SW480 (cell line): ENCODE data around the gene CD33.
"Not testable (repeated sequence)": the region's sequence is repeated elsewhere in the genome, so short reads cannot be mapped to it uniquely, and the experiment has no call there.

ENCODE experiments used
- DNase-seq: peaks from one replicate; pipeline ENCODE4 v3.0.0-alpha.2; 2016; ENCODE audit warnings: low spot score

CD33 gene

GRCh38 chr19:51210191-51210784, 14.6 kb upstream of the CD33 start:
- DNase-seq = no peak

DNA sequence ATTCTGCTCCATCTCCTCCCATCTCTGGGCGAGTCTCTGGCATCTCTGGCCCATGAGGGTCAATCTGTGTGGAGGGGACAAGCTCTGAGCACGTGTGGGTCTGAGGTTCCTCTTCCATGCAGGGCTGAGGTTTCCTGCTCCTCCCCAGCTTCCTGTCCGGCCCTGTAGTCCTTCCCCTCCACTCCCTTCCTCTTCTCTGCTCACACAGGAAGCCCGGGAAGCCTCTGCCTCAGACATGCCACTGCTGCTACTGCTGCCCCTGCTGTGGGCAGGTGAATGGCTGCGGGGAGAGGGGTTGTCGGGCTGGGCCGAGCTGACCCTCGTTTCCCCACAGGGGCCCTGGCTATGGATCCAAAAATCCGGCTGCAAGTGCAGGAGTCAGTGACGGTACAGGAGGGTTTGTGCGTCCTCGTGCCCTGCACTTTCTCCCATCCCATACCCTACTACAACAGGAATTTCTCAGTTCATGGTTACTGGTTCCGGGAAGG, 14.0 kb upstream of the CD33 start:
- DNase-seq = not testable (repeated sequence)

GRCh38 chr19:51211833-51212232, 13.0 kb upstream of the CD33 start:
- DNase-seq = no peak

DNA sequence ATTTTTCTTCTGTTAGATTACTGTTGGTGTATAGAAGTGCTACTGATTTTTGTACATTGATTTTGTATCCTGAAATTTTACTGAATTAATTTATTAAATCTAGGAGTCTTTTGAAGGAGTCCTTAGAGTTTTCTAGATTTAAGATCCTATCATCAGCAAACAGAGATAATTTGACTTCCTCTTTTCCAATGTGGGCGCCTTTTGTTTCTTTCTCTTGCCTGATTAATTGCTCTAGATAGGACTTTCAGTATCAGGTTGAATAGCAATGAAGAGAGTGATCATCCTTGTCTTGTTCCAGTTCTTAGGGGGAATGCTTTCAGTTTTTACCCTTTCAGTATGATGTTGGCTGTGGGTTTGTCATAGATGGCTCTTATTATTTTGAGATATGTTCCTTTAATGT, 5.6 kb upstream of the CD33 start:
- no peak for DNase-seq

- no peak for DNase-seq
Measured at GRCh38 chr19:51219971-51220370, 4.9 kb upstream of the CD33 start.

DNA sequence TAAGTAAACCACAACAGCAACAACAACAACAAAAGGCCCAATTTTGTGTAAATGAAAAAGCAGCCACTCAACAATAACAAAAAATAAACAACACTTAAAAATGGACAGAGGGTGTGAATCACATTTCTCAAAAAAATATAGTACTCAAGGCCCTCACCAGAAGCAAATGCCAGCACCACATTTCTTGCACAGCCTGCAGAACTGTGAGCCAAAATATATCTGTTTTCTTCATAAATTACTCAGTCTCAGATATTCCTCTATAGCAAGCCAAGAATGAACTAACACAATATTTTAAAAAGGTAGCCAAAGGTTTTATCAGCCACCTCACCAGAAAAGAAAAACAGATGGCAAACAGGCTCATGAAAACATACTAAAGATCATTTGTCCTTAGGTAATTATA, 3.9 kb upstream of the CD33 start:
- DNase-seq = no peak

- no peak for DNase-seq
Measured at GRCh38 chr19:51224163-51224641, 678 bp upstream of the CD33 start.

DNA sequence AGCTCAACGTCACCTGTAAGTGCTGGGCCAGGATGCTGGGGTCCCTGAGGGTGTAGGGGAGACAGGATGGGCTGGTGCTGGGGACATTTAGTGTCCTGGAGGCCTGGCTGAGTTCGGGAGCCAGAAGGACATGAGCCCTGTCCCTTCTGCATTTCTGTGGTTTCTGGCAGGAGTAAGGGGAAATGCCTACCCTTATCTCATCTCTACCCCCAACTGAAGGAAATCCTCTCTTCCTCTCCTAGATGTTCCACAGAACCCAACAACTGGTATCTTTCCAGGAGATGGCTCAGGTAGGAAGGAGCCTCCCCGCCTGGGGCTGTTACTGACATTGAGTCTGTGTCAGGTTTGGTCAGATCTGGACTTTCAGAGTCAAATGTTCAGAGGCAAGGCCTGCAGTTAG, 1.2 kb downstream of the CD33 start:
- DNase-seq = no peak

DNA sequence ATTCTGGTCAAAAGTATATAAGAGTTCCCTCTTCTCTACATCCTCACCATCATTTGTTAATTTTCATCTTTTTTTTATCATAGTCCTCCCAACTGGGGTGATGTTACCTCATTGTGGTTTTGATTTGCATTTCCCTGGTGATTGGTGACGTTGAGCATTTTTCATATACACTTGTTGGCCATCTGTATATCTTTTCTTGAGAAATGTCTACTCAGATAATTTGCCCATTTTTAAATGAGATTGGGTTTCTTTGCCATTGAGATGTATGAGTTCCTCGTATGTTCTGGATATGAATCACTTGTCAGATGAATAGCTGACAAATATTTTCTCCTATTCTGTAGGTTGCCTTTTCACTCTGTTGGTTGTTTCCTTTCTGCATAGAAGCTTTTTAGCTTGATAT, 2.4 kb downstream of the CD33 start:
- no peak for DNase-seq

DNA sequence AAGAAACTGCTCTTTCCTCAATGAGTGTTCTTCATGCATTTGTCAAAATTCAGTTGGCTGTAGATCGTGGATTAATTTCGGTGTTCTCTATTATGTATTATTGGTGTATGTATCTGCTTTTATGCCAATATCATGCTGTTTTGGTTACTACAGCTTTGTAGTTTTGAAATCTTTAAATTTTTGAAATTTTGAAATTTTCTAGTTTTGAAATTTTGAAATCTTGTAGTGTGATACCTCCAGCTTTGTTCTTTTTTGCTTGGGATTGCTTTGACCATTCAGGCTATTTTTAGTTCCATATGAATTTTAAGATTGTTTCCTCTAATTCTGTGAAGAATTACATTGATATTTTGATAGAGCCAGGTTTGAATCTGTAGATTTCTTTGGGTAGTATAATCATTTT, 3.1 kb downstream of the CD33 start:
- no peak for DNase-seq

GRCh38 chr19:51240866-51241265, 16.0 kb downstream of the CD33 start:
- no peak for DNase-seq

DNA sequence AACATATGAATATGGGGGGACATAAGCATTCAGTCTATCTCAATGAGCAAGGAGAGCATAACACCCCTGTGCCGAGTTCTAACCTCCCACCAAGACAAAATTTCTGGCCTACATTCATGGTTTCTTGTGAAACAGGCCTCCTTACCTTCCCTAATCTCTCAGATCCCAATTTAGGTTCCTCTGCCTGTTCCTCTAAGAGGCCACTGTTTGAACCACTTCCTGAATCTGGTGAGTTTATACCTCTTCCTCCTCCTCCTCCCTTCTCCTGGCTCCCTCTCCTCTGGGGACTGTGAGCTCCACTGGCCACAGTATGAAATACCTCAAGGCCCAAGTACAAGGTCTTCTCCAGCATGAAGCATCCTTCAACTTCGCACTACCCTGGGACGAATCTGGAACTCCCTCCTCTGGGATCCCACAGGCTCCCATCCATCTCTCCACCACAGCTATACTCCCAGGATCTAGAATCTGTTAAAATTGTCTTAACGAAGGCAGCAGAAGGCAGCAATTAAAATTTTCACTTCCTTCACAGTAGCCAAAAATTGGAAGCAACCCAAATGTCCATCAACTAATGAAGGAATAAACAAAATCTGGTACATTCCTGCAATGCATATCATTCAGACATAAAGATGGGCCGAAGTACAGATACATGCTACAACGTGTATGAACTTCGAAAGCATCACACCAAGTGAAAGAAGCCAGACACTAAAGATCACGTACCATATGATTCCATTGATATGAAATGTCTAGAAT, 18.2 kb downstream of the CD33 start:
- DNase-seq = no peak

GRCh38 chr19:51246164-51246552, 21.3 kb downstream of the CD33 start:
- DNase-seq = peak; percentile 78

GRCh38 chr19:51247972-51248590, 23.2 kb downstream of the CD33 start:
- no peak for DNase-seq

DNA sequence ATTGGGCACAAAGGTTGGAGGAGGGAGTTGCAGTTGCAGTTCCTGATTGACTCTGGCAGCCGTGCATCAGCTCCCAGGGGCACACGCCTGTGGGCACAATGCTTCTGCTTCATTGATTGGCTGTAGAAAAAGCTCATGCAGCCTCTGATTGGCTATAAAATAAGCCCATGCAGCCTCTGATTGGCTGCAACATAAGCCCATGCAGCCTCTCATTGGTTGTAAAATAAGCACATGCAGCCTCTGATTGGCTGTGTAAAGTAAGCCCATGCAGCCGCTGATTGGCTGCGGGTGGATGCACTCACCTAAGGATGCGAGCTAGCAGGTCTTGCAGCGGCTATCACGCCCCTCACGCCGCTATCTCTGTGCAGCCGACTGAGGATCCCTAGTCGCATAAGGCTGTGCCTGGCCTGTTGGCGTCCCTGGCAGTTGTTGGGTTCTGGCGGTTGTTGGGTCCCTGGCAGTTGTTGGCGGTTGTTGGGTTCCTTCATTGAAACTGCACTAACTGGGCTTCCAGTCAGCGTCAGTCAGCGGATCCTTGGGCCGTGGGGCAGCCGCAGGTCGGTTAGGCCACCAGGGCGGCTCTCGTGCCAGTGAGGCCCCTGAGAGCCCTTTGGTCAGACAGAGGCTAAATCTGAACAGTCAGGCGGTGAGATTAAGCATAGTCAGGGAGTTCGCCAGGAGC, 26.0 kb downstream of the CD33 start, which contains the start of gene SIGLECL1:
Gene SIGLECL1 (plus strand): TSS at position 295 of the 682 bp plus-strand sequence. CDS start 12,993 bp downstream, outside the sequence.
- DNase-seq = no peak

GRCh38 chr19:51251468-51251820, 26.6 kb downstream of the CD33 start:
- DNase-seq = no peak

DNA sequence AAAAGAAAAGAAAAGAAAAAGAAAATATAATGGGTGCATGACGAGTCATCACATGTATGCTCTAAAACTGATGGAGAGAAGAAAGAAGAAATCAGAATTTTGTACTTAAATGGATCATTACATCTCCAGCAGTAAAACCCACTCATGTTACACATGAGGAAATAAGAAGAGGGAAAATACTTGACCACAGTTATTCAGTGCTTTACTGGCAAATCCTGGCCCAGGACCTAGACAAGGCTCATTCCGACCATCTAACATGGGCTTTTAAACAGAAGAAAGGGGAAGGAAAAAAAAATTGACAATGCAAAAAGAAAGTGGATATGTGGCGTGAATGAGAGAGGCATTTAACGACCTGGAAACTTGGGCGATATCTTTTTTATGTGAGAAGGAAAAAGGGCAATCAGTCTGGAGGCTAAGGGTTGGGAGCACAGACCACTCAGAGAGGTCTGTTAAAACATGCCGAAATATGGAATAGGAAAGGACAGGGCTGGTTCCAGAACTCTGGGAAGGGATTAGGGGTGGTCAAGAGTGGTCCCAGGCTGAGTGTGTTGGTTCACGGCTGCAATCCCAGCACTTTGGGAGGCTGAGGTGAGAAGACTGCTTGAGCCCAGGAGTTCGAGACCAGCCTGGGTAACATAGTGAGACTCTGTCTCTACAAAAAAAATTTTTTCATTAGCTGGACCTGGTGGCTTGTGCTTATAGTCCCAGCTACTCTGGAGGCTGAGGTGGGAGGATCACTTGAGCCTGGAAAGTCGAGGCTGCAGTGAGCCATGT, 27.6 kb downstream of the CD33 start:
- DNase-seq = no peak

- no peak for DNase-seq
Measured at GRCh38 chr19:51253088-51253806, 28.4 kb downstream of the CD33 start.

DNA sequence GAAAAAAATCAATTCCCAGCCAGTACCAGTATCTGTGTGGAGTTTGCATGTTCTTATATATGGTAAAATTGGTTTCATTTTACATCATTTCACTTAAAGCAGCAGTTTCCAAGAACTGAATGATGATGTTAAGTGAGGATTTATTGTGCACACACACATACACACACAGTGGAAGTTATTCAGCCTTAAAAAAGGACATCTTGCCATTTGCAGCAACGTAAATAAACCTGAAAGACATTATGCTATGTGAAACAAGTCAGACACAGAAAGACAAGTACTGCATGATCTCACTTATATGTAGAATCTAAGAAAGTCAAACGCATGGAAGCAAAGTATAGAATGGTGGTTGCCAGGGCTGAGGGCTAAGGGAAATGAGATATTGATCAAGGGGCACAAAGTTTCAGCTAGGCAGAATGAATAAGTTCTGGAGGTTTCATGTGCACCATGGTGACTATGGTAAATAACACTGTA, 31.3 kb downstream of the CD33 start:
- no peak for DNase-seq

GRCh38 chr19:51257471-51257870, 32.6 kb downstream of the CD33 start:
- no peak for DNase-seq
